NCI-H128 (cell line): Measurements from ENCODE around the gene CTXN3.

Experiments
- DNase-seq: peaks from one replicate; lab custom pipeline; 2025; ENCODE audit not compliant: unreplicated experiment; lab: John Stamatoyannopoulos, UW

The CTXN3 gene

GRCh38 chr5:127697894-127698600 lies 49.2 kb downstream of the CTXN3 start:
- DNase-seq = no peak

- no peak for DNase-seq
Observed at GRCh38 chr5:127699416-127699815, 50.5 kb downstream of the CTXN3 start.

DNA sequence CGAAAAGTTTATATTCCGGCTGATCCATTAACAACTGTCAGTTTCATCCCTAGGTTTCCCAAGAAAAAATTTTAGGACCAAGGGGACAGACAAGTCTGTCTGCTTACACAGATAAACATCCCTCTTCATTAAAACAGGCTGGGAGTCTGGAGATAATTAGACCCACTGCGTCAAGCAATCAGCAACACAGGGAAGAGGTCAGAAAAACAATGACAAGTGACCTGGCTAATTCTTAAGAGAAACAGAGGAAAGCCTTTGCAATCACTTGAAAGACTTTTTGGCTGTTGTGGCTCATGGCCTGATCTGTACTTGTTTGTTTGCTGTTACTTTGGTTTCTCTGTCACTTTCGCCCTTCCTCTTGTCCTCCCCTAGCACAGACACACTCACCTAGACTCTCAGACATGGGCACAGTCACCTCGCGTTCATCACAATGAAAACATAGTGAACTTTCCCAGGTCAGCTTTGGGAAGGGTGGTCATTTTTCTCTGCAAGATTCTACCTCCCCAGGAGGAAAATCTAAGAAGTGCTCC lies 51.4 kb downstream of the CTXN3 start:
- no peak for DNase-seq

DNA sequence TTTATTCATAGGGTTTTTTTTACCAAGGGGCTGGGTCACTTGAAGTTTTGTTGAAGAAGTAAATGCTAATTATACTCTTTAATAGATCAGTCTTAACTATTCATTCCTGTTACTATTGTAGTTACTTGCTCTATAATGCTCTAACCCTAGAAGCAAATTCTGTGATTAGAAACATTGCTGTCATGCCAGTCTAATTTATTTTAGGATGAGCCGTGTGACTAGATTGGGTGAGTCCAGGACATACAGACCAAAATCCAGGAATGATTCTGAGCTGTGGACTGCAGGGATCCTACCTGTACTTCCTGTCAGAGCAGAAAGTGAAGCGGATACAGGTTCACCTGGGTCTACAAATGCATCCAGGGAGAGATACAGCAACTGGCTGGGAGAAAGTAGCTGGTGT lies 53.6 kb downstream of the CTXN3 start:
- no peak for DNase-seq

GRCh38 chr5:127702926-127703561 lies 54.2 kb downstream of the CTXN3 start, which contains the start of gene CCDC192:
Gene CCDC192 (plus strand): TSS chr5:127703391. CDS start chr5:127703446, 55 bp downstream.
- no peak for DNase-seq

DNA sequence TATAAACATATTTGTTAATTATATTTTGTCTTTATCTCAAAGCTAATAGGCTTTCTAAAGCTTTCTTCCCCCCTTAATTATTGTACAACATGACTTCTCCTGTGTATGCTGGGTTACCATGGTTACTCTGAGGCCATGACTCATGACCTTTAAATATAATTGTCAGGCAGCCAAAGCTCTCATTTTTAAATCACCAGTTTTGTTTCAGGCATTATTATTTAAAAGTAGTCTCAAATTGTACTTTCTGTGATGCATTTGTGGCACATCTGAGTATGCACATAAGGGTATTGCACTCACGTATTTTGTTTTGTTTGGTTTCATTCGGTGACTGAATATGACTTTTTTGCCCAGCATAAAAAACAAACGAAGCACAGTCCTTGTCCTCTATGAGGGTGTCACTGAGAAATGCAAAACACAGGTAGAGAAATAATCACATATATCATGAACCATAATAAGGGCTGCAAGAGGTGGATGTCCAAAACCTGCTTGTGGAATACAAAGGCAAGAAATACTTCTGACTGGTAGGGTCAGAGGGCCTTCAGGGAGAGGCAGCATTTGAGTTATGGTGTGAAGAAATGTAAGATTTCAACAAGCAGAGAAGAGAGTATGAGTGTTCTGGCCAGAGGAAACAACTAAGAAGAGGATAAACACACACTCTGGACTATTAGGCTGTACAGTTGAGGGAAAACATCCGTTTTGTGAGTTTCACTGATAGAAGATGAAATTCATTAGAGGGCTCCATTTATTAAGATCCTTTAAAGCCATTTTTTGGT lies 56.4 kb downstream of the CTXN3 start:
- no peak for DNase-seq

GRCh38 chr5:127706691-127707090 lies 57.8 kb downstream of the CTXN3 start:
- no peak for DNase-seq

GRCh38 chr5:127707209-127707608 lies 58.3 kb downstream of the CTXN3 start:
- no peak for DNase-seq
